HCT116 (cell line): ENCODE results near the gene TBC1D21. TPM values are rescaled to one million over a fixed set of nuclear protein-coding genes. Genes with fewer than 3 reads are reported as not detected.

Experiments
- ATAC-seq: fragments of 200-7000 bp; cut with Tn5 transposase; 2 replicates; pipeline ENCODE4 v1.9.1; 2020; ENCODE audit warnings: mild to moderate bottlenecking, moderate library complexity
- BruUV-seq: library from RNA; stranded (reverse); fragments of 400-500 nt; replicated peaks from 2 replicates; lab custom pipeline; 2021; lab: Mats Ljungman, UMichigan
- CTCF ChIA-PET: fragments of 300-600 bp; sonication (Branson Sonifier 250); formaldehyde crosslinking; loops from one replicate; lab custom pipeline; 2021; ENCODE audit warnings: antibody characterized with exemption; lab: Charles Lee
- POLR2A ChIA-PET: fragments of 300-600, 350-600 bp; sonication (Branson Sonifier 250); formaldehyde crosslinking; loops from one replicate; lab custom pipeline; 2021; ENCODE audit warnings: antibody characterized with exemption; lab: Charles Lee
- RAD21 ChIA-PET, 2 experiments: fragments of 300-600 bp; sonication (Branson Sonifier 250); formaldehyde crosslinking; loops; one replicate each; lab custom pipeline; 2023; ENCODE audit warnings: low total read pairs in 2 of 2; ENCODE audit not compliant: uncharacterized antibody in 2 of 2, unreplicated experiment in 2 of 2, low non-redundant PET in 1 of 2; lab: Charles Lee
- DNase-seq: peaks from one replicate; pipeline ENCODE4 v3.0.0-alpha.2; 2010; ENCODE audit warnings: low read depth, low spot score
- H2AFZ ChIP-seq: fragments of 200-600 bp; shearing (Covaris generic), sonication (generic); 2 replicates; pipeline ENCODE4 v1.6.1; 2017; ENCODE audit warnings: low read depth, mixed run types, mixed read lengths, antibody characterized with exemption, low read length; ENCODE audit not compliant: poor library complexity, severe bottlenecking
- H3K27ac ChIP-seq: 2 replicates; pipeline ENCODE4 v1.5.1; 2012; ENCODE audit warnings: low read depth, low read length
- H3K27me3 ChIP-seq: fragments of 200-600 bp; sonication (generic); 2 replicates; pipeline ENCODE4 v1.6.1; 2016; ENCODE audit warnings: mixed run types, low read length, mixed read lengths; ENCODE audit not compliant: insufficient read depth
- H3K36me3 ChIP-seq, 2 experiments: fragments of 200-500 bp in 1 of 2; fragments of 200-600 bp in 1 of 2; sonication (Bioruptor generic) in 1 of 2; sonication (generic) in 1 of 2; 2 replicates each; pipeline versions ENCODE4 v1.5.1 to v1.6.1; 2014 to 2016; ENCODE audit warnings: low read length in 2 of 2, inconsistent platforms in 1 of 2, mixed read lengths in 1 of 2, mixed run types in 1 of 2; ENCODE audit not compliant: insufficient read depth in 2 of 2, control insufficient read depth in 1 of 2
- H3K4me1 ChIP-seq, 2 experiments: fragments of 200-600 bp in 1 of 2; sonication (generic) in 1 of 2; 2 replicates each; pipeline versions ENCODE4 v1.5.1 to v1.6.1; 2012 to 2017; ENCODE audit warnings: low read length in 2 of 2, inconsistent platforms in 1 of 2, mild to moderate bottlenecking in 1 of 2, mixed read lengths in 1 of 2, mixed run types in 1 of 2, moderate library complexity in 1 of 2; ENCODE audit not compliant: insufficient read depth in 2 of 2, control insufficient read depth in 1 of 2
- H3K4me2 ChIP-seq: fragments of 200-600 bp; sonication (generic); 2 replicates; pipeline ENCODE4 v1.6.1; 2017; ENCODE audit warnings: mixed run types, low read length, mixed read lengths
- H3K4me3 ChIP-seq, 2 experiments: fragments of 200-600 bp in 1 of 2; sonication (generic) in 1 of 2; replicated peaks in 1 of 2; 2 replicates each; pipeline ENCODE4 v1.5.1; 2011 to 2016; ENCODE audit warnings: low read length in 2 of 2, control low read depth in 1 of 2, low read depth in 1 of 2, mild to moderate bottlenecking in 1 of 2, mixed read lengths in 1 of 2, mixed run types in 1 of 2
- H3K79me2 ChIP-seq: fragments of 200-600 bp; sonication (generic); 2 replicates; pipeline ENCODE4 v1.6.1; 2017; ENCODE audit warnings: mild to moderate bottlenecking, mixed run types, low read length, moderate library complexity, mixed read lengths; ENCODE audit not compliant: insufficient read depth
- H3K9ac ChIP-seq: fragments of 200-600 bp; sonication (generic); 2 replicates; pipeline ENCODE4 v1.6.1; 2016; ENCODE audit warnings: low read length, mixed read lengths
- H3K9me2 ChIP-seq: fragments of 200-600 bp; sonication (generic), shearing (Covaris generic); 2 replicates; pipeline ENCODE4 v1.6.1; 2017; ENCODE audit warnings: mixed run types, mild to moderate bottlenecking, moderate library complexity; ENCODE audit not compliant: insufficient read depth
- H3K9me3 ChIP-seq, 2 experiments: fragments of 200-500 bp in 1 of 2; fragments of 200-600 bp in 1 of 2; sonication (Bioruptor generic) in 1 of 2; sonication (generic) in 1 of 2; 2 replicates each; pipeline ENCODE4 v1.6.1; 2014 to 2017; ENCODE audit warnings: low read length in 2 of 2, mixed read lengths in 2 of 2, inconsistent platforms in 1 of 2, low read depth in 1 of 2, mild to moderate bottlenecking in 1 of 2, mixed run types in 1 of 2, moderate library complexity in 1 of 2; ENCODE audit not compliant: control insufficient read depth in 1 of 2, insufficient read depth in 1 of 2
- H4K20me1 ChIP-seq: fragments of 200-600 bp; sonication (generic), shearing (Covaris generic); 2 replicates; pipeline ENCODE4 v1.6.1; 2017; ENCODE audit warnings: mixed run types, mild to moderate bottlenecking, moderate library complexity; ENCODE audit not compliant: insufficient read depth
- CEBPB ChIP-seq: IDR thresholded peaks from 2 replicates; pipeline ENCODE4 v1.6.1; 2012; ENCODE audit warnings: low read depth
- EGR1 ChIP-seq: IDR thresholded peaks from 2 replicates; pipeline ENCODE4 v1.6.1; 2012; ENCODE audit warnings: low read depth
- ELF1 ChIP-seq: IDR thresholded peaks from 2 replicates; pipeline ENCODE4 v1.6.1; 2012; ENCODE audit warnings: low read depth, borderline replicate concordance
- EZH2phosphoT487 ChIP-seq: fragments of 200-600 bp; IDR thresholded peaks from 2 replicates; pipeline ENCODE4 v1.6.1; 2018; ENCODE audit warnings: antibody characterized with exemption, borderline replicate concordance
- FOSL1 ChIP-seq: IDR thresholded peaks from 2 replicates; pipeline ENCODE4 v1.6.1; 2012; ENCODE audit warnings: low read depth
- POLR2A ChIP-seq: IDR thresholded peaks from 2 replicates; pipeline ENCODE4 v1.7.0; 2011; ENCODE audit warnings: borderline replicate concordance; ENCODE audit not compliant: insufficient read depth, insufficient read length; ENCODE audit errors: extremely low read depth
- POLR2AphosphoS5 ChIP-seq: IDR thresholded peaks from 2 replicates; pipeline ENCODE4 v1.6.1; 2011; ENCODE audit warnings: mild to moderate bottlenecking, low read depth, low read length, moderate library complexity
- SIN3A ChIP-seq: IDR thresholded peaks from 2 replicates; pipeline ENCODE4 v1.6.1; 2012; ENCODE audit warnings: low read depth
- SRF ChIP-seq: IDR thresholded peaks from 2 replicates; pipeline ENCODE4 v1.6.1; 2012; ENCODE audit warnings: low read depth
- TCF7L2 ChIP-seq: IDR thresholded peaks from 2 replicates; pipeline ENCODE4 v1.7.0; 2011; ENCODE audit warnings: borderline replicate concordance, inconsistent platforms; ENCODE audit not compliant: insufficient read depth, insufficient read length; ENCODE audit errors: extremely low read depth
- ZBTB33 ChIP-seq: IDR thresholded peaks from 2 replicates; pipeline ENCODE4 v1.6.1; 2011; ENCODE audit warnings: mild to moderate bottlenecking, low read length, moderate library complexity; ENCODE audit not compliant: insufficient replicate concordance; ENCODE audit errors: extremely low read depth
- ZNF274 ChIP-seq: fragments of 200-500 bp; sonication (Bioruptor generic); IDR thresholded peaks from 2 replicates; pipeline ENCODE4 v1.6.1; 2014; ENCODE audit warnings: mild to moderate bottlenecking, low read depth, low read length, inconsistent platforms
- intact Hi-C: fragments of 100-400 bp; cut with micrococcal nuclease; formaldehyde crosslinking; loops from 2 replicates; pipeline ENCODE4 v1.10.0; 2022
- total RNA-seq: library from RNA; stranded (reverse); gene quantifications from one replicate; pipeline ENCODE4 v1.2.1, GENCODE V29; 2021; ENCODE audit not compliant: unreplicated experiment
- TF ChIP-seq, protein P1 (sequence below): IDR thresholded peaks from 2 replicates; pipeline ENCODE4 v1.6.1; 2012
- TF ChIP-seq, protein P2 (sequence below): IDR thresholded peaks from 2 replicates; pipeline ENCODE4 v1.6.1; 2012

The TBC1D21 gene
- total RNA-seq, 1 experiment from 2014 or later, result not detected

- H3K9me2 ChIP-seq, result no peaks in the 10 kb centered on the region
- no peak for DNase-seq
- no peak overlapping the region for H2AFZ ChIP-seq
- H3K4me2 ChIP-seq, result no peak overlapping the region
- ChIA-PET POLR2A (no interaction called here), RAD21 (no interaction called here), CTCF (interaction anchor here (1.8 kb wide), 1 partner anchor 26 kb away, joined by 4 read pairs; no protein-coding TSS in a partner anchor)
- no peak for ATAC-seq
- H3K79me2 ChIP-seq, result no peaks in the 10 kb centered on the region
- intact Hi-C loops, result no loop called here
- no peaks in the 10 kb centered on the region for H4K20me1 ChIP-seq
- H3K36me3 ChIP-seq, result no peaks in the 10 kb centered on the region
- BruUV-seq, result no TSS peak
- H3K9me3 ChIP-seq, result no peaks in the 10 kb centered on the region
- TF ChIP-seq, protein P1, sequence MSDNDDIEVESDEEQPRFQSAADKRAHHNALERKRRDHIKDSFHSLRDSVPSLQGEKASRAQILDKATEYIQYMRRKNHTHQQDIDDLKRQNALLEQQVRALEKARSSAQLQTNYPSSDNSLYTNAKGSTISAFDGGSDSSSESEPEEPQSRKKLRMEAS, result no peak
- TF ChIP-seq ELF1 (no peak), ZBTB33 (no peak), FOSL1 (no peak), SRF (no peak), EZH2phosphoT487 (no peak), SIN3A (no peak), POLR2A (no peak), TCF7L2 (no peak), EGR1 (no peak), POLR2AphosphoS5 (no peak), ZNF274 (no peak), CEBPB (no peak)
- TF ChIP-seq, protein P2, sequence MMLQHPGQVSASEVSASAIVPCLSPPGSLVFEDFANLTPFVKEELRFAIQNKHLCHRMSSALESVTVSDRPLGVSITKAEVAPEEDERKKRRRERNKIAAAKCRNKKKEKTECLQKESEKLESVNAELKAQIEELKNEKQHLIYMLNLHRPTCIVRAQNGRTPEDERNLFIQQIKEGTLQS, result no peak
- no peaks in the 10 kb centered on the region for H3K27me3 ChIP-seq
- no peak overlapping the region for H3K4me3 ChIP-seq
- no peak overlapping the region for H3K27ac ChIP-seq
- peaks cover 0 to 10% of the 10 kb centered on the region in 2 experiments; a peak in 1 of 4 replicates for H3K4me1 ChIP-seq
- no peak overlapping the region for H3K9ac ChIP-seq
Measured at GRCh38 chr15:73901126-73901810, 27.9 kb downstream of the TBC1D21 start.
